ENCODE data around the gene CYTIP. TPM values are rescaled to one million over a fixed set of nuclear protein-coding genes. Genes with fewer than 3 reads are reported as not detected.

Gene CYTIP
- total and polyA plus RNA-seq, 4 donors: 7.4 to 45.9 (median 29.4) TPM

- Histone ChIP-seq H3K4me1 (ENCODE audit: control insufficient read depth in 5 of 5, insufficient read depth in 5 of 5, low read length in 5 of 5) (peaks cover 0 to 4% (median 0%) of the 10 kb centered on the region in 5 donors), H3K9ac (ENCODE audit: insufficient read depth in 1 of 2, low read length in 2 of 2) (no peak overlapping the region), H3K9me3 (ENCODE audit: control insufficient read depth in 4 of 4, insufficient read depth in 3 of 4, low read length in 3 of 4) (no peaks in the 10 kb centered on the region), H3K27ac (ENCODE audit: low read depth in 1 of 2, low read length in 1 of 2) (no peak overlapping the region), H3K36me3 (ENCODE audit: control insufficient read depth in 4 of 4, insufficient read depth in 4 of 4, low read length in 4 of 4) (no peaks in the 10 kb centered on the region), H3K4me3 (no peak overlapping the region), H3K27me3 (ENCODE audit: control insufficient read depth in 3 of 3, insufficient read depth in 3 of 3, low read length in 2 of 3) (no peaks in the 10 kb centered on the region)
- DNase-seq (no peak), ATAC-seq (ENCODE audit: insufficient read depth, low FRiP score) (peak; percentile 65)
- 75 to 78% methylated on average over 3 of the region's 3 CpGs for WGBS, 2 donors
- no peak for TF ChIP-seq CTCF (IDR thresholded peaks at IDR 0.05; ENCODE audit: control extremely low read depth, extremely low read depth)
Measured at GRCh38 chr2:157480182-157480961, 36.5 kb upstream of the CYTIP start.

GRCh38 chr2:157479081-157480027 lies 35.5 kb upstream of the CYTIP start:
- no peak overlapping the region for H3K27ac ChIP-seq (ENCODE audit: low read depth in 1 of 2, low read length in 1 of 2)
- H3K9ac ChIP-seq (ENCODE audit: insufficient read depth in 1 of 2, low read length in 2 of 2): no peak overlapping the region
- DNase-seq (no peak), ATAC-seq (ENCODE audit: insufficient read depth, low FRiP score) (no peak)
- no peak for TF ChIP-seq CTCF (IDR thresholded peaks at IDR 0.05; ENCODE audit: control extremely low read depth, extremely low read depth)
- 86 to 87% methylated on average over 7 of the region's 7 CpGs for WGBS, 2 donors
- H3K4me1 ChIP-seq (ENCODE audit: control insufficient read depth in 5 of 5, insufficient read depth in 5 of 5, low read length in 5 of 5): peaks cover 0 to 4% (median 0%) of the 10 kb centered on the region in 5 donors
- no peak overlapping the region for H3K4me3 ChIP-seq
- no peaks in the 10 kb centered on the region for H3K36me3 ChIP-seq (ENCODE audit: control insufficient read depth in 4 of 4, insufficient read depth in 4 of 4, low read length in 4 of 4)
- no peaks in the 10 kb centered on the region for H3K9me3 ChIP-seq (ENCODE audit: control insufficient read depth in 4 of 4, insufficient read depth in 3 of 4, low read length in 3 of 4)
- H3K27me3 ChIP-seq (ENCODE audit: control insufficient read depth in 3 of 3, insufficient read depth in 3 of 3, low read length in 2 of 3): no peaks in the 10 kb centered on the region

- Histone ChIP-seq H3K27me3 (ENCODE audit: control insufficient read depth in 3 of 3, insufficient read depth in 3 of 3, low read length in 2 of 3) (no peaks in the 10 kb centered on the region), H3K36me3 (ENCODE audit: control insufficient read depth in 4 of 4, insufficient read depth in 4 of 4, low read length in 4 of 4) (no peaks in the 10 kb centered on the region), H3K4me3 (no peak overlapping the region), H3K27ac (ENCODE audit: low read depth in 1 of 2, low read length in 1 of 2) (no peak overlapping the region), H3K9ac (ENCODE audit: insufficient read depth in 1 of 2, low read length in 2 of 2) (no peak overlapping the region), H3K4me1 (ENCODE audit: control insufficient read depth in 5 of 5, insufficient read depth in 5 of 5, low read length in 5 of 5) (peaks cover 0 to 4% (median 0%) of the 10 kb centered on the region in 5 donors), H3K9me3 (ENCODE audit: control insufficient read depth in 4 of 4, insufficient read depth in 3 of 4, low read length in 3 of 4) (no peaks in the 10 kb centered on the region)
- no peak for TF ChIP-seq CTCF (IDR thresholded peaks at IDR 0.05; ENCODE audit: control extremely low read depth, extremely low read depth)
- DNase-seq: no peak
- ATAC-seq (ENCODE audit: insufficient read depth, low FRiP score): no peak
Measured at GRCh38 chr2:157477919-157478318, 34.0 kb upstream of the CYTIP start.
